Coronary artery (tissue), 2 donors: ENCODE measurements around the gene EIF4E2.

Source experiments
- DNase-seq: peaks from one replicate; pipeline ENCODE4 v3.0.0-alpha.2; 2017; ENCODE audit warnings: low spot score
- H3K27ac ChIP-seq, 2 donors: fragments of 200-600 bp; sonication (generic); one replicate each; pipeline ENCODE4 v1.5.1; 2016 to 2019
- H3K4me3 ChIP-seq: fragments of 200-600 bp; sonication (generic); 2 replicates; pipeline ENCODE4 v1.5.1; 2016; ENCODE audit warnings: mild to moderate bottlenecking, moderate library complexity
- CTCF ChIP-seq: fragments of 200-600 bp; sonication (generic); IDR thresholded peaks from one replicate; pipeline ENCODE4 v1.5.1; 2019; ENCODE audit warnings: antibody characterized with exemption

Gene EIF4E2

GRCh38 chr2:232504438-232504837 lies 46.1 kb upstream of the EIF4E2 start:
- TF ChIP-seq CTCF = no peak
- Histone ChIP-seq H3K4me3 (no peak overlapping the region), H3K27ac (no peak overlapping the region)
- DNase-seq = no peak

GRCh38 chr2:232505856-232506255 lies 44.6 kb upstream of the EIF4E2 start:
- no peak overlapping the region for H3K4me3 ChIP-seq
- DNase-seq = no peak
- no peak overlapping the region for H3K27ac ChIP-seq
- TF ChIP-seq CTCF = no peak

GRCh38 chr2:232506709-232507108 lies 43.8 kb upstream of the EIF4E2 start:
- no peak for TF ChIP-seq CTCF
- DNase-seq = no peak
- H3K27ac ChIP-seq = no peak overlapping the region
- H3K4me3 ChIP-seq = no peak overlapping the region

GRCh38 chr2:232508251-232508650 lies 42.2 kb upstream of the EIF4E2 start:
- no peak overlapping the region for H3K4me3 ChIP-seq
- no peak for DNase-seq
- TF ChIP-seq CTCF = no peak

GRCh38 chr2:232511336-232511890 lies 39.1 kb upstream of the EIF4E2 start:
- no peak for TF ChIP-seq CTCF
- Histone ChIP-seq H3K4me3 (no peak overlapping the region), H3K27ac (no peak overlapping the region)
- no peak for DNase-seq

More at GRCh38 chr2:232508251-232508650, 42.2 kb upstream of the EIF4E2 start:
- no peak overlapping the region for H3K27ac ChIP-seq

- no peak for DNase-seq
Measured at GRCh38 chr2:232512602-232513001, 37.9 kb upstream of the EIF4E2 start.

More at GRCh38 chr2:232512602-232513001, 37.9 kb upstream of the EIF4E2 start:
- Histone ChIP-seq H3K27ac (no peak overlapping the region), H3K4me3 (no peak overlapping the region)
- no peak for TF ChIP-seq CTCF
